RWPE2 (cell line): ENCODE measurements around the gene NR5A1.

Experiments
- ATAC-seq: fragments of 200-7000 bp; cut with Tn5 transposase; 3 replicates; pipeline ENCODE4 v1.9.1; 2021; ENCODE audit warnings: low read depth
- DNase-seq: peaks from one replicate; pipeline ENCODE4 v3.0.0-alpha.2; 2020; ENCODE audit warnings: low spot score
- H3K27ac ChIP-seq: fragments of 450-650 bp; 2 replicates; pipeline ENCODE4 v1.5.1; 2017; ENCODE audit warnings: mild to moderate bottlenecking; ENCODE audit not compliant: poor library complexity, severe bottlenecking
- H3K27me3 ChIP-seq: fragments of 250-450 bp; sonication (Bioruptor Pico); 2 replicates; pipeline ENCODE4 v1.5.1; 2021; ENCODE audit warnings: mild to moderate bottlenecking, moderate library complexity; ENCODE audit not compliant: insufficient read depth, poor library complexity, severe bottlenecking
- H3K36me3 ChIP-seq: fragments of 250-450 bp; sonication (Bioruptor Pico); 2 replicates; pipeline ENCODE4 v1.5.1; 2020; ENCODE audit warnings: low read depth, mild to moderate bottlenecking, moderate library complexity
- H3K4me1 ChIP-seq: fragments of 250-450 bp; sonication (Bioruptor Pico); 2 replicates; pipeline ENCODE4 v1.5.1; 2021; ENCODE audit warnings: mild to moderate bottlenecking, moderate library complexity; ENCODE audit not compliant: insufficient read depth, poor library complexity, severe bottlenecking
- H3K4me3 ChIP-seq: fragments of 250-450 bp; sonication (Bioruptor Pico); 2 replicates; pipeline ENCODE4 v1.5.1; 2021; ENCODE audit warnings: mild to moderate bottlenecking, moderate library complexity; ENCODE audit not compliant: severe bottlenecking
- H3K9me3 ChIP-seq: fragments of 250-450 bp; sonication (Bioruptor Pico); 2 replicates; pipeline ENCODE4 v1.5.1; 2021; ENCODE audit warnings: mild to moderate bottlenecking, moderate library complexity; ENCODE audit not compliant: severe bottlenecking
- TF ChIP-seq, protein P1 (sequence below): fragments of 450-650 bp; IDR thresholded peaks from one replicate; pipeline ENCODE4 v1.5.1; 2017; ENCODE audit warnings: mild to moderate bottlenecking, moderate library complexity; ENCODE audit not compliant: poor library complexity, severe bottlenecking

Gene NR5A1

GRCh38 chr9:124537926-124538325 is 30.7 kb upstream of the NR5A1 start:
- no peaks in the 10 kb centered on the region for H3K27me3 ChIP-seq
- H3K27ac ChIP-seq = no peak overlapping the region
- TF ChIP-seq, protein P1, sequence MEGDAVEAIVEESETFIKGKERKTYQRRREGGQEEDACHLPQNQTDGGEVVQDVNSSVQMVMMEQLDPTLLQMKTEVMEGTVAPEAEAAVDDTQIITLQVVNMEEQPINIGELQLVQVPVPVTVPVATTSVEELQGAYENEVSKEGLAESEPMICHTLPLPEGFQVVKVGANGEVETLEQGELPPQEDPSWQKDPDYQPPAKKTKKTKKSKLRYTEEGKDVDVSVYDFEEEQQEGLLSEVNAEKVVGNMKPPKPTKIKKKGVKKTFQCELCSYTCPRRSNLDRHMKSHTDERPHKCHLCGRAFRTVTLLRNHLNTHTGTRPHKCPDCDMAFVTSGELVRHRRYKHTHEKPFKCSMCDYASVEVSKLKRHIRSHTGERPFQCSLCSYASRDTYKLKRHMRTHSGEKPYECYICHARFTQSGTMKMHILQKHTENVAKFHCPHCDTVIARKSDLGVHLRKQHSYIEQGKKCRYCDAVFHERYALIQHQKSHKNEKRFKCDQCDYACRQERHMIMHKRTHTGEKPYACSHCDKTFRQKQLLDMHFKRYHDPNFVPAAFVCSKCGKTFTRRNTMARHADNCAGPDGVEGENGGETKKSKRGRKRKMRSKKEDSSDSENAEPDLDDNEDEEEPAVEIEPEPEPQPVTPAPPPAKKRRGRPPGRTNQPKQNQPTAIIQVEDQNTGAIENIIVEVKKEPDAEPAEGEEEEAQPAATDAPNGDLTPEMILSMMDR = no peak
- no peaks in the 10 kb centered on the region for H3K9me3 ChIP-seq
- peaks cover 8% of the 10 kb centered on the region; the same call in 1 of the 2 replicates for H3K36me3 ChIP-seq
- H3K4me1 ChIP-seq = no peaks in the 10 kb centered on the region
- ATAC-seq (no peak), DNase-seq (no peak)
- no peak overlapping the region for H3K4me3 ChIP-seq

- no peak for DNase-seq
Measured at GRCh38 chr9:124535846-124536245, 28.6 kb upstream of the NR5A1 start.

GRCh38 chr9:124532897-124533296 is 25.7 kb upstream of the NR5A1 start:
- no peaks in the 10 kb centered on the region for H3K27me3 ChIP-seq
- H3K4me1 ChIP-seq = no peaks in the 10 kb centered on the region
- no peak overlapping the region for H3K4me3 ChIP-seq
- no peak for ATAC-seq
- no peak for DNase-seq
- H3K9me3 ChIP-seq = no peaks in the 10 kb centered on the region
- TF ChIP-seq, protein P1 = no peak
- H3K36me3 ChIP-seq = no peaks in the 10 kb centered on the region
- no peak overlapping the region for H3K27ac ChIP-seq

More at GRCh38 chr9:124535846-124536245, 28.6 kb upstream of the NR5A1 start:
- ATAC-seq = no peak
- H3K27ac ChIP-seq = no peak overlapping the region
- H3K9me3 ChIP-seq = no peaks in the 10 kb centered on the region
- H3K27me3 ChIP-seq = no peaks in the 10 kb centered on the region
- no peaks in the 10 kb centered on the region for H3K4me1 ChIP-seq
- TF ChIP-seq, protein P1 = no peak
- peaks cover 8% of the 10 kb centered on the region; the same call in 1 of the 2 replicates for H3K36me3 ChIP-seq
- H3K4me3 ChIP-seq = no peak overlapping the region

GRCh38 chr9:124531115-124531514 is 23.9 kb upstream of the NR5A1 start:
- H3K27ac ChIP-seq = no peak overlapping the region
- no peak overlapping the region for H3K4me3 ChIP-seq
- H3K27me3 ChIP-seq = no peaks in the 10 kb centered on the region
- TF ChIP-seq, protein P1 = no peak
- no peak for ATAC-seq
- no peak for DNase-seq
- no peaks in the 10 kb centered on the region for H3K4me1 ChIP-seq
- H3K36me3 ChIP-seq = no peaks in the 10 kb centered on the region
- H3K9me3 ChIP-seq = no peaks in the 10 kb centered on the region

GRCh38 chr9:124530246-124530645 is 23.0 kb upstream of the NR5A1 start:
- Histone ChIP-seq H3K4me1 (no peaks in the 10 kb centered on the region), H3K27me3 (no peaks in the 10 kb centered on the region), H3K27ac (no peak overlapping the region), H3K36me3 (no peaks in the 10 kb centered on the region), H3K4me3 (no peak overlapping the region), H3K9me3 (no peaks in the 10 kb centered on the region)
- ATAC-seq (no peak), DNase-seq (no peak)
- TF ChIP-seq, protein P1 = no peak
